NCI-H2196 (cell line): Measurements from ENCODE around the gene UNC13D.

Experiments
- DNase-seq: peaks from one replicate; lab custom pipeline; 2025; ENCODE audit not compliant: unreplicated experiment; lab: John Stamatoyannopoulos, UW

The UNC13D gene

DNA sequence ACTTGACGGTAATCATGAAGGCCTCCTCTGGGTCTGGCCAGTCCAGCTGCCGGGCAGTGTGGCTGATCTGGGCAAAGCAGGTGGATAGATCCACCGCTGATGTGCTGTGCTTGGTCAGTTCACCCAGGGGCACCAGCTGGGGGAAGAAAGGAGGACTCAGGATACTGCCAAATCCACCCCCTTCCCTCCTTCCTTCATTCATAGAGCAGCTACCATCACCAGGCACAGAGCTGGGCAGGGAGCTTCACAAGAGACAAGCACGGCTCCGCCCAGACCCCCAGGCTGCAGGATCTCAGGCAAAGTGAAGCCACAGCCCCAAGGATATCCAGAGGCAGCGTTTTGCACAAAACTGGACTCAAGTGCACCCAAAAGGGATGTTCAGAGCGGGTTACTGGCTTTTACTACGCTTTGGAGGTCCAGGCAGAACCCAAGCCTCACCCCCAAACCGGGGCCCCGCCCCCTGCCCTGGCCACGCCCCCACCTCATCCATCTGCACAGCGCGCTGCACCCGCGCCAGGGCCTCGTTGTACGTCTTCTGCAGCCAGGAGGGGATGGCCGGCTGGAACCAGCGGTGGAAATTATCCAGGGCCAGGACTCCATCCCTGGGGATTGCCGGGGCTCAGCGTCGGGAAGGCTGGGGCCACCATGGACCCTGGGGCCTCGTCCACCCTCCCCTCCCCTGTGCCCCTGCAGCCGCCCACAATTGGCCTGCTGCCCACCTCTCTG lies 9.1 kb downstream of the UNC13D start:
- DNase-seq: peak; percentile 33

DNA sequence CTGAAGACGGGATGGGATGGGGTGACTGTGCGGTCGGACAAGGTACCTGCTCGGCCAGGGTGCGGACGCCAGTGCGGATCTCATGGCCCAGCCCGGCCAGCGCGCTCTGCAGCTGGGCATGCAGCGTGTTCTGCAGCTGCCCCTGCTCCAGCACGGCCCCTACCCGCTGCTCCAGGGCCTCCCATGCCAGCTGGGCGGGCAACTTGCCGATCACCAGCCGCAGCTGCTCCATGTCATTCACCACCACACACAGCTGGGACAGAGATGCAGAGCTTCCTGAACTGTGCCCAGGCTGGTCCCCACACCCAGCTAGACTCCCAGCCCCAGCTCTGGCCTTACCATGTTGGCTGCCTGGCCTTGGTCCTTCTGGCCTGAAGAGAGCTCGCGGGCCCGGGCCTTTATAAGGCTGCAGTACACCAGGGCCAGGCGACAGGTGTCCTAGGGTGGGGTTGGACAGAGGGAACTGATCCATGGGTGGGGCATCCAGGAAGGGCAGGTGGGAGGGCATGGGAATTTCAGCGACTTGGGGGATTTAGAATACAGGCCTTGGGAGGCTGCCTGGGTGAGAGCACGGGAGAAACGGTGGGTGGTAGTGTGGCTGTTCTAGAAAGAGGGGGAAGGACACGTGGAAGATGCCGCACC lies 9.8 kb downstream of the UNC13D start:
- DNase-seq: no peak

DNA sequence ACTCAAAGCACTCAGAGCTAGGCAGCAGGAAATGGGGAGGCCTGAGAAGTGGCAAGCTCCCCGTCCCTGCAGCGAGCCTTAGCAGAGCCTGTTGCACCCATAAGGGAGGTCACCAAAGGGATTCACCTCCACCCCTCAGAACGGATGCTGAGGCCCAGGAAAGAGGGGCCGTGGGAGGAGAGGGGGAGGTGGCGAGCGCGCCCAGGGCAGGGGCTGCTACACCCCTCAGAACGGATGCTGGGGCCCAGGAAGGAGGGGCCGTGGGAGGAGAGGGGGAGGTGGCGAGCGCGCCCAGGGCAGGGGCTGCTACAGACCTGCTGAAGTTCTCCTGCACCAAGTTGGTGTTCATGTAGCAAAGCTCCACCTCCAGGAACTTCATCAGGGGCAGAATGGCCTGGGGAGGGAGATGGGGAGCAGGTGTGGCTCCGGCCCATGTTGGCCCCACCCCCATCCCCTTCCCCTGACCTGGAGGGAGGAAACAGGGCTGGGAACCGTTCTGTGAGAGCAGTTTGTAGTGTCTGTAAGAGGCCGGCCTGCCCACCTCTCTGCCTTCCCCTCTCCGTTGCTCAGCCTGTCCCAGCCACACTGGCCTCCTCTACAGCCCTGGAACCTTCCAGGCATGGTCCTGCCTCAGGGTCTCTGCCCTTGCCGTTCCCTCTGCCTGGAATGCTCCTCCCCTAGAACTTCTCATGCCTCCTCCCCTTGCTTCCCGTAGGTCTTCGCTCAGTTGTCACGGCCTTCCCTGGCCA lies 11.4 kb downstream of the UNC13D start:
- peak; percentile 32 for DNase-seq

DNA sequence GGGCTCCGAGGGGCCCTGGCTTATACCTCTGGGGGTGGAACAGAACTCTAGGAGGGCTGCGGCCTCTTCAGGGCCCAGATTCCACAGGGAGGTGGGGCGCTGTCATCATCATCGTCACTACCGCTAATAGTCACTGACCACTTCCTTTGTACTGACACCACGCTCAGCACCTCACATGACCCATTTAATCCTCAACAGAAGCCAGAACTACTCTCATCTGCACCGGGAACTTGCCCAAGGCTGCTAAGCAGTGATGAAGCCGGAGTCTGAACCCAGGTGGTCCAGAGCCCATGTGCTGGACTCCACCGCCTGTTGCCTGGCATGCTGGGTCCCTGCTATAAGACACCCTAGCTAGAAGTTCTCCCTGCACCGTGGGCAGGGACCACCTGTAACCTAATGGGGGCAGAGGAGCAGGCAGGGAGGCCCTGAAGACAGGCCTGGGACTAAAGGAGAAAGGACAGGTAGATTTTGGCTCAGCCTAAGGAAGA lies 12.0 kb downstream of the UNC13D start:
- DNase-seq: no peak

DNA sequence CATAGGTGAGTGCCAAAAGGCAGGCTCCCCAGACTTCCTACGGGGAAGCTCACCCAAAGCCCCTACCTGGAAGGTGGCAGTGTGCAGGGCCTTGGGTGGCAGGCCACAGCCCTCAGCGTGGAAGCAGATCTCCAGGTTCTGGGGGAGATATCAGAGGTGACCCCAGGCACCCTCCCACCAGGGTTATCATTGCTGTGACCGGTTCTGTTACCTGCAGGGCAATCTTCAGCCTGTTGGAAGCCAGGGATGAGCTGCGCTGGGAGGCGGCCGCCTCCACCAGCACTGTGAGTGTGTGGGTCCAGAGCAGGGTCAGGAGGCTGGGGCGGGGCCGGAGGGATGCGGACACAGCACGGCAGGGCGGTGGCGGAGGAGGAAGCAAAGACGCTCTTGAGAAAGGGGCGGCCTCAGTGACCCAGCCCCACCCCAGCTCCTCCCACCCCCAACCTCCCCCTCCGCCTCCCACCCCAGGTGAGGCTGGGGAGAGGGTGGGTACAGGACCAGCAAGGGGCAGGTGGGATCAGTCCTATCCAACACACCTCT lies 13.1 kb downstream of the UNC13D start:
- no peak for DNase-seq

DNA sequence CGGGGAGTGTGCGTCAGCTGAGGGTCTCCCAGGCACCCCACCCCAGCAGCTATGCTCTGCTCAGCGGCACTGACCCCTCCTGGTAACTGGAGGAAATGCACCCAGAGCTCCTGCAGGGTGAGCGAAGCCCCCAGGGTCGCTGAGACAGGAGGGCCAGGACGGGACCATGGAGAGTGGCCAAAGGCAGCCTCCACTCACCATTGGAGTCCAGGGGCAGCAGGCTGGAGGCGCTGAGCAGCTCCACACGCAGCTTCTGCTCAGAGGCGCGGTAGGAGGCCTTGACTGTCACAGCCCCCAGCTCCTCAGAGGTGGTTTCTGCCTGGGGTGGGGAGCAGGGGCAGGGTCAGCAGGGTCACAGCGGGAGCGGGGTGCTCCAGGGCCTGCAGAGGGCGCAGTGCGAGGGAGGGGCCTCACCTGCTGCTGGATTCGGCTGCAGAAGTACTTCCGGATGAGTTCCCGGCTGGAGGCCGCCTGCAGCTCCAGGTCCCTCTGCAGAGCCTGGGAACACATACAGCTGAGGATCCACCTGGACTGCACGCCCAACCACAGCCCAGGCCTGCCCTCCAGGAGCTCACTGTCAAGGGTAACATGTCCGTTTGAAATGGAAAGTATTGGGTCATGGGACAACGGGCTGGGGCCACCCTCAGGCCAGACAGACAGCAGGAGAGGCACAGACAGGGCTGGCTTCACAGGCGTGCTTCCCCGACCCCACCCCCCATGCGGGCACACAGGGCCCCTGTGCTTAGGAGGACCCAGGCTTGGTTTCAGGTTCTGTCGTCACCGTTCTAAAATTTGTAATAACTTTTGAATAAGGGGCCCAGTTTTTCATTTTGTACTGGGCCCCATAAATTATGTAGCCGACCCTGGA lies 13.8 kb downstream of the UNC13D start:
- no peak for DNase-seq

DNA sequence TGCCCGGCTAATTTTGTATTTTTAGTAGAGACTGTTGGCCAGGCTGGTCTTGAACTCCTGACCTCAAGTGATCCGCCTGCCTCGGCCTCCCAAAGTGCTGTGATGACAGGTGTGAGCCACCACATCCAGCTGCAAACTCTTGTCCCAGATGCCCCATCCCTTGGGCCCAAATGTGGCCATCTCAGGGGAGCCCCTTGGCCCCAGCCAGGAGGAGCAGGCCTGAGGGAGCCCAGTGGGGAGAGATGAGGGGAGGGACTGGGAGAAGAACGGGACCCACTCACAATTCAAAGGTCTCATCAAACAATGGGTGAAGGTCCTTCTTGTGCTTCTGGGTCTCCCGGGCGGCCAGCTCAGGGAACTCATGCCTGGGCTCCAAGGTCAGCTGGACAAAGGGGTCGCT lies 14.5 kb downstream of the UNC13D start:
- no peak for DNase-seq

DNA sequence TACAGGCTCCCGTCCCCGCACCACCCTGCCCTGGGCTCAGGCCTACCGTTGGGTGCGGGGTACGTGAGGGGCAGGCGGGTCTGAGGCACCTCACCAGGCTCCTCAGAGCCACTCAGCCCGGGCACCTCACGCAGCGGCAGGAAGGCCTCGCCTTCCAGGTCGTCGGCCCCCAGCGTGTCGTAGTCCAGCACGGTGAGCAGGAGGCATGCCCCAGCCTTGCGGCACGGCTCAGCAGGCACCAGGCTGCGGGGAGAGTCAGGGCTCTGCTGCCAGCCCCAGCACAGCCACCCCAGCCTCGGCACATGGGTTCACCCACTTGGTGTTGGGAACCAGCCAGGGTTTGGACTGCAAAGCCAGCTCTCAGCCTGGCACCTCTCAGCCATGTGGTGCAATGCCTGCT lies 15.5 kb downstream of the UNC13D start:
- DNase-seq: no peak

DNA sequence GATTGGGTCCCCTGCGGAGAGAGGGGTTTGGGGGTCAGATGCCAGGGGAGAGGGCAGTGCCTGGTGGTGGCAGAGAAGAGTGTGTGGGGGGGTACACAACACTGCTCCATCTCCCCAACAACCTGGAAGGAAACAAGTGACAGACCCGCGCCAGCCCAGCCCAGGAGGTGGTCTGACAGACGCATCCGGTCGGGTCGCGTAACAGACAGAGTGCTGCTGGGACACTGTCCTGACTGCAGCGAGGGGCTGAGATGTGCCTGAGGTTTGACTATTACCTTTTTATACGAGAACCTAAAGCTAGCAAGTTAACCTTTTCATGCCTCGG lies 16.2 kb downstream of the UNC13D start:
- DNase-seq: no peak

DNA sequence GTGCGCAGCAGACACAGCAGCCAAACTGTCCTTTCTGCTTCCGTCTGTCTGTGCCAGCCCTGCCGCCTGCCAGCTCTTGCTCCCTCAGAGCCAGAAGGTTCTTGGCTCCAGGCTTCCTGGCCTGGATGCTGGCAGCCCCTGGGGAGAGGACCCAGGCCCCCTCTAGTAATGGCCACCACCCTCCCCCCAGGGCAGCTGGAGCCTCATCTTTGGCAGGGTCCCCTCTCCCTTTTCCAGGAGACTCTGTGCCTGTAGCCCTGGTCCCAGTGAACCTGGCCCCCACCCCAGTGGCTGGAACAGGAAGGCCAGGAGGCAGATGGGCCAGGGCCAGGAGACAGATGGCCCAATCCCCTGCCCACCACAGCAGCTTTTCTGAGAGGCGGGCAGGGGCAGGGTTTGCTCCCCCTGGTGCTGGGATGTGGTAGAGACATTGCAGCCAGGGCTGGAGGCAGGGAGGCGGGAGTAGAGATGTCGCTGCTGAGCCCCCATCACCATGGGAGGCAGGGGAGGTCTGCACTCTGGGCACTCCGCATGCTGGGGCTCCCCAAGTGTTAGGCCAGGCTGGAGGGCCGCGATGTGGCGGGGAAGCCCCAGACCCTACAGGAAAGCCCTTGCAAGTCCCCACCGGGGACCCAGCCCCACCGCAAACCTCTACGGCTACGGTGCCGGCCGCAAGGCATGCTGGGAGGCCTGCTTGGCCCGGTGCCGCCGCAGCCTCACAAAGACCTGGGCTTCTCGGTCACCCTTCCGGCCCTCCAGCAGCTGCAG lies 16.7 kb downstream of the UNC13D start:
- DNase-seq: peak; percentile 57

DNA sequence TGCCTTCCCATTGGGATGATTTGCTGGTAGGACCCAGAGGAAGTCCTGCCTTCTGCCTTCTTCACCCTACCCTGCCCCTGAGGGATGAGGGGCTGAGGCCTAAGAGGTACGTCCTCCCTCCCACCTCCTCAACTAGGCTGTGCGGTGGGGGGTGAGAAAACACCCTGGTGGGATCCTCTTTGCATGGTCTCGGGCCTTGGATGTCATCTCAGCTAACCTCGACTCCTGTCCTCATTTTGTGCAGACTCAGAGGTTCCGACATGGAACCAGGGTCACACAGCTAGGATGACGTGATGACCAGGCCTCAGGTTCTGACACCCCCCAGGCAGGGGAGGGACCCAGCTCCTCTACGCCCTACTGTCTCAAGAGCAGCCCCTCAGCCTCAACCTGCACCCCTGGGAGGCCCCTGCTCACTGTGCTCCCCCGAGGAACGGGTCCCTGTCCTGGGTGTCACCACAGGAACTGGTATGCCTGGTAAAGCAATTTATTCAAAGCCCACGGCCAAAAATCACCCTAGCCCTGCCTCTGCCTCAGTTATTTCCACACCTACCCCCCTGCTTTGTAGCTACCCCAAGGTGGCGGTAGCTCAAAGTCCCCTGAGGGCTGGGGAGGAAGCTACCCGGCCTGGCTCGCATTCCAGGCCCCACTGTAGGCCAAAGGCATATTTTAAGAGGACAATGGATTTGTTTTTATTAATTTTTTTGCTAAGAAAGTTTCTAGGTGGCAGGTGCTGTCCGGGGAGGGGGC lies 17.5 kb downstream of the UNC13D start:
- no peak for DNase-seq

DNA sequence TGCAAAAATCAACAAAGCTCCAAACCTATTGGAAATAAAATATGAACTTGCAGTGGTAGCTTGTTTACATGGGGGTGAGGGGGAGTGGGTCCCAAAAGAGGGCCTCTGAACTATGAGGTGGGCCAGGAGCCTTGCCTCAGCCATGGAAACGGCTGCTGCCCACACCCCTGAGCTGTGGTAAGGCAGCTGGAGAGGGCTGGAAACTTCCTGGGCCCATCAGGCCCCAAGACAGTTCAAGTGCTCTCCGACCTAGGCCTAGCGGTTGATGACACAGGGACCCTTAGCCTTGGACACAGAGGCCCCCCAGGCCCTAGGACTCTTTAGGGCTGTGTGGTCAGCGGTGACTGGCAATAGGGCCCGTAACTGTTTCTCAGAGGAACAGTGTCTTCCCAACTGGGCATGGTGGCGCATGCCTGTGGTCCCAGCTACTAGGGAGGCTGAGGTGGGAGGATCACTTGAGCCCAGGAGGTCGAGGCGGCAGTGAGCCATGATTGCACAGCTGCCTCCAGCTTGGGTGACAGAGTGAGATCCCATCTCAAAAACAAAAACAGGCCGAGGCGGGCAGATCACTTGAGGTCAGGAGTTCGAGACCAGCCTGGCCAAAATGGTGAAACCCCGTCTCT lies 18.3 kb downstream of the UNC13D start:
- no peak for DNase-seq

DNA sequence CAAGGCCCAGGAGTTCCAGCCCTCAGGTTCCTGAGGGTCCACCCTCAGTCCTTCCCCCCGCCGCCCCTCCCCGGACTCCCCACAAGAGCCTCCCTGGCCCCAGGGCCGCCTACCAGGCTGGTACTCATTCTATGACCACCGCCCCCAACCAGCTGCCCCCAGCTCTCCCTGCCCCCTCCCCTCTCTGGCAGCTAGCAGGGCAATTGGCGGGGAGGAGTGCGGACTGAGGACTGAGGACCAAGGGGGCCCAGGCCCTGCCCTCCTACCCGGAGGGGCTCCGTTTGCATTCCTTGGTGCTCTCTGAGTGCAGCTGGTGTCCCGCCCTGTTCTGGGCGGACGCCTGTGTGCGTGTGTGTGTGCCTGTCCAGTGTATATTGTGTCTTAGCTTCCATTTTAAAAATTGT lies 19.1 kb downstream of the UNC13D start:
- no peak for DNase-seq

DNA sequence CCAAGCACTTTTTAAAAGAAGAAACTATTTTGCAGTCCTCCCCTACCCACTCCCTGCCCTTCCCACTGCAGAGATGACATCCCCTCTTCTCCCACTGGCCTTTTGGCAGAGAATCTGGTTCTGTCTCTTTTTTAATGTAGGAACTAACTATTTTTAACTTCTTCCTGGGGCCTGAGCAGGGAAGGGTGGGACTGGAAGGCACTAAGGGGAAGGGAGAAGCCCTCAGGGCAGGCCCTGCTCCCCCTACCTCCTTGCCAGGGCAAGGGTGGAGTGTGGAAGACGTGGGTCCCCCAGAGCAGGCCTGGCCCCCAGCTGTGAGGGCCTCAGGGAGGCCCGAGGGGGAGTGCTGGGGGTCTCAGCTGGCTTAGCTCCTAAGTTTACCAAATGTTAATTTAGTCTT lies 19.5 kb downstream of the UNC13D start:
- DNase-seq: no peak

DNA sequence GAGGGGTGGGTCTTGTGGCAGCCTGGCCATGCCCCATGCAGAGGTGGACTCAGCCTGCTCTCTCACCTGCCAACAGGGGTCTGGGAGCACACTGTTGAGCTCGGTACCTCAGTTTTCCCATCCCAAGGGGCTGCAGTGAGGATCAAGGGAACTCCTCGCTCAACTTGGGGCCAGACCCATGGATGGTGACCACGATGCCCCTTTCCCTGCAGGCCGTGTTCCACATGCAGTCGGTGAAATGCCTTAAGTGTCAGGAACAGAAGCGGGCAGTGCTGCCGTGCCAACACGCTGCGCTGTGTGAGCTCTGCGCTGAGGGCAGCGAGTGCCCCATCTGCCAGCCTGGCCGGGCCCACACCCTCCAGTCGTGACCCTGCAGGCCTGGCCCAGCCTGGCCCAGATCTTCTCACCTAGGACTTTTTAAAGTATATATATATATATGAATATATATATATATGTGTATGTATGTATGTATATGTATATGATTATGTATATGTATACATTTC lies 20.1 kb downstream of the UNC13D start:
- no peak for DNase-seq

DNA sequence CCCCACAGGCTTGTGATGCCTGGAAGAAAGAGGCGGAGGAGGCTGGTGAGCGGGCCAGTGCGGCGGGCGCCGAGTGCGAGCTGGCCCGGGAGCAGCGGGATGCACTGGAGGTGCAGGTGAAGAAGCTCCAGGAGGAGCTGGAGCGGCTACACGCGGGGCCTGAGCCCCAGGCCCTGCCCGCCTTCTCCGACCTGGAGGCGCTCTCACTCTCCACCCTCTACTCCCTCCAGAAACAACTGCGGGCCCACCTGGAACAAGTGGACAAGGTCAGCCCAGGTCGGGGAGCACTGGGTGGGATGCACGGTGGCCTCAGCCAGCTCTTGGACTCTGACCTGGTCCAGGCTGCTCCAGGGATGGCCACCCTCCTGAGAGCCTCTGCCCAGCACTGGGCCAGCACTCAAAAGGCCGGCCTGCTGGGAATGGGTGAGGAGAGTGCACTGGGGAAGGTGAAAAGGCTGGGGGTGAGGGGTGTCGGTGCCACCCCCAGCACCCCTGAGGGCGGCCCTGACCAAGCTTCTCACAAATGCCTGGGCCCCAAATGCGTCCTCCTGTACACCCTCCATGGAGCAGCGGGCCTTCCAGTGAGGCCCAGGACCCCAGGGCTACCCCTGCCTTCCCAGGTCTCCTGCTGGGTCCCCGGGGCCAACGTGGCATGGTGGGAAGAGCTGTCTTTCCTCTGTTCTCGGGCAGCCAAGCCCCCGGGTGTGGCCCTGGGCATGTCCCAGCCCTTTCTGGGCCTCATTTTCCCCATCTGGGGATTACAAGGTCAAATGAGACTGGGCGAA lies 20.8 kb downstream of the UNC13D start:
- no peak for DNase-seq

DNA sequence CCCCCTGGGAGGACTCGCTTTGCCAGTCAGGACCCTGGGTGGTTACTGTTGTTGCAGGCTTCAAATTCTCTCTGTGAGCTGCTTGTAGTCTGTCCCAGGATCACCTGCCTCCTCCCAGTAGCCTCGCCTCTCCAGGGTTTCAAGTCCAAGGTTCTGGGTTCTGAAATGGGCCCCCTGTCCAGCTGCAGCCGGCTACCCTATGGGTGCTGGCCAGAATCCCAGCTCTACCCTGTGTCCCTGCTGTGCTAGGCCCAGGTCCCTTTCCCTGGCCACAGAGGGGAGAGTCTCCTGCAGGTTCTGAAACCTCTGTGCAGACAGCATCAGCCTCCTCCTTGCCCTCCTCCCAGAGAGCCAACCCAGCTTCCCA lies 21.4 kb downstream of the UNC13D start:
- no peak for DNase-seq

DNA sequence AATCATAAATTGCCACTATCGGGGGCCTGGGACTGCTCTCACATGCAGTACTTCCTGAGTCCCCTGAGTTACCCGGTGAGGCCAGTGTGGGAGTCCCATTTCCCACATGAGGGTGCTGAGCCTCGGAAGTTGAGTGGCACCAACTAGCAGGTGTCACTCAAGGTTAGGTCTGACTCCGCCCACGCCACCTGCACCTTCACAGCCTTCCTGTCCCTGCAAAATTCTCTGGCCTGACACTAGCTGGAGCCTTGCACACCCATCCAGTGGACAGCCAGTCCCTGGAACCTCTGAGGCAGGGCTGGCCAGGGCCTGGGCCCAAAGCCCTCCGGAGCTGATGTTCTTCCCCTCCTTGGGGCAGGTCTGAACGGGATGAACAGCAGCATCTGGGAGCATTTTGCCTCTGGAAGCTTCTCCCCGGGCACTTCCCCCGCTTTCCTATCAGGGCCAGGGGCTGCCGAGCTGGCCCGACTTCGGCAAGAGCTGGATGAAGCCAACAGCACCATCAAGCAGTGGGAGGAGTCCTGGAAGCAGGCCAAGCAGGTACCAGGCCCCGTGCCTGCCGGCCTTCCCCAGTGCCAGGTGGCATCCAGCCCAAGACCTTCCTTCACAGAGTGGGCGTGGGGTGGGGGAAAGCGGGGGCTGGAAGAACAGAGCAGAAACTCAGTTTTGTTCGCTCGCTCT lies 21.9 kb downstream of the UNC13D start:
- peak; percentile 88 for DNase-seq
